ENCODE results near the gene EIF5B.

Gene EIF5B

GRCh38 chr2:99431587-99432275, 94.5 kb downstream of the EIF5B start:
- H3K9ac ChIP-seq (ENCODE audit: low read length in 2 of 2), result no peak overlapping the region
- H3K36me3 ChIP-seq (ENCODE audit: control insufficient read depth in 2 of 2, insufficient read depth in 2 of 2, low read length in 2 of 2), result peaks cover 10% of the 10 kb centered on the region in 2 donors
- no peaks in the 10 kb centered on the region for H3K9me3 ChIP-seq (ENCODE audit: control insufficient read depth in 2 of 2, low read length in 2 of 2)
- H3K27ac ChIP-seq (ENCODE audit: low read length), result peak overlapping the region; percentile 53
- no peaks in the 10 kb centered on the region for H3K27me3 ChIP-seq (ENCODE audit: control insufficient read depth in 1 of 2, insufficient read depth in 2 of 2, low read length in 2 of 2)
- no peak overlapping the region for H3K4me3 ChIP-seq (ENCODE audit: low read length in 2 of 2)
- H3K4me1 ChIP-seq (ENCODE audit: control insufficient read depth, insufficient read depth, low read length), result peaks cover 8% of the 10 kb centered on the region

DNA sequence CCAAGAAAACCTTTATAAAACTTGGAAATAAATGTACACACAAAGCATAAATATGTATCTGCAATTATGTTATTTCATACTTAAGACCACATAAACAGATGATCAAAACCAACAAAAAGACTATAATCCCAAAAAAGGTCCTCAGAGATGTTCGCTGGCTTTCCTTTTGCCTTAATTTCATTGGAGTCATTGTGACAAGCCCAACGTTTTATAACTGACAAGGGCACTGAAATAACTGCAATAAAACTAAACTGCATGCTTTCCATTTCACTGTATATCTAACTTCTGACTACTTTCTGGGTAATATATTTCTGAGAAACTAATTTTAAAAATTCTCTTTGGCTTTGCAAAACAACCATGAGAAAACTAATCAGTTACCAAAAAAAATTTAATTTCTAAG, 96.2 kb downstream of the EIF5B start:
- no peak overlapping the region for H3K9ac ChIP-seq (ENCODE audit: low read length in 2 of 2)
- no peaks in the 10 kb centered on the region for H3K9me3 ChIP-seq (ENCODE audit: control insufficient read depth in 2 of 2, low read length in 2 of 2)
- no peak overlapping the region for H3K27ac ChIP-seq (ENCODE audit: low read length)
- no peaks in the 10 kb centered on the region for H3K27me3 ChIP-seq (ENCODE audit: control insufficient read depth in 1 of 2, insufficient read depth in 2 of 2, low read length in 2 of 2)
- peaks cover 6 to 7% of the 10 kb centered on the region in 2 donors for H3K36me3 ChIP-seq (ENCODE audit: control insufficient read depth in 2 of 2, insufficient read depth in 2 of 2, low read length in 2 of 2)
- H3K4me3 ChIP-seq (ENCODE audit: low read length in 2 of 2), result no peak overlapping the region
- H3K4me1 ChIP-seq (ENCODE audit: control insufficient read depth, insufficient read depth, low read length), result peaks cover 8% of the 10 kb centered on the region

- Histone ChIP-seq H3K27me3 (ENCODE audit: control insufficient read depth in 1 of 2, insufficient read depth in 2 of 2, low read length in 2 of 2) (no peaks in the 10 kb centered on the region), H3K4me1 (ENCODE audit: control insufficient read depth, insufficient read depth, low read length) (peaks cover 2% of the 10 kb centered on the region), H3K27ac (ENCODE audit: low read length) (no peak overlapping the region), H3K4me3 (ENCODE audit: low read length in 2 of 2) (no peak overlapping the region), H3K9ac (ENCODE audit: low read length in 2 of 2) (no peak overlapping the region), H3K9me3 (ENCODE audit: control insufficient read depth in 2 of 2, low read length in 2 of 2) (no peaks in the 10 kb centered on the region), H3K36me3 (ENCODE audit: control insufficient read depth in 2 of 2, insufficient read depth in 2 of 2, low read length in 2 of 2) (peaks cover 7 to 15% of the 10 kb centered on the region in 2 donors)
Observed at GRCh38 chr2:99436874-99437273, 99.7 kb downstream of the EIF5B start.

DNA sequence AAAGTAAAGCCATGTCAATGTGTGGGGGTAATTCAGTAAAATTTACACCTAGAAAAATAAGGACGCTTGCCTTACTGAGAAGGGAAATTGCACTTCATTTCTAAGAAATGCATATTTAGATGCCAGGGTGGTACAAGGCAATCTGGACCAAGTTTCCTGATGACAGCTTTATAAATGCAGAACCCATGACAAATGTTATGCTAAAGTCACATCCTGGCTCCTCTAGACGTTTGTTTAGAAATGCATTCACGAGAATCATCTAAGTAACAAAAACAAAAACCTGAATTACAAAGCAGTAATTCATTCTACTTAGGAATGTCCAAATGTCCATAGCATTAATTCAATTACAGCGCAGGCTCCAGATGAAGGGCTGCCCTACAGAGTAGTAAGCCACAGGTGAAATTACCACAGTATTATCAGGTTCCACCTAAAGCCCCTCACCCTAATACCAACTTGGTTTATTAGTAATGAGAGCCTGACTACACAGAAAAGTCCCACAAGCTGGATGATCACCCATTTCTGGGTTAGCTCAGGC, 102.8 kb downstream of the EIF5B start:
- no peaks in the 10 kb centered on the region for H3K4me1 ChIP-seq (ENCODE audit: control insufficient read depth, insufficient read depth, low read length)
- H3K27ac ChIP-seq (ENCODE audit: low read length), result no peak overlapping the region
- peaks cover 9 to 13% of the 10 kb centered on the region in 2 donors for H3K36me3 ChIP-seq (ENCODE audit: control insufficient read depth in 2 of 2, insufficient read depth in 2 of 2, low read length in 2 of 2)
- H3K9me3 ChIP-seq (ENCODE audit: control insufficient read depth in 2 of 2, low read length in 2 of 2), result no peaks in the 10 kb centered on the region
- H3K27me3 ChIP-seq (ENCODE audit: control insufficient read depth in 1 of 2, insufficient read depth in 2 of 2, low read length in 2 of 2), result no peaks in the 10 kb centered on the region
- no peak overlapping the region for H3K9ac ChIP-seq (ENCODE audit: low read length in 2 of 2)
- no peak overlapping the region for H3K4me3 ChIP-seq (ENCODE audit: low read length in 2 of 2)

DNA sequence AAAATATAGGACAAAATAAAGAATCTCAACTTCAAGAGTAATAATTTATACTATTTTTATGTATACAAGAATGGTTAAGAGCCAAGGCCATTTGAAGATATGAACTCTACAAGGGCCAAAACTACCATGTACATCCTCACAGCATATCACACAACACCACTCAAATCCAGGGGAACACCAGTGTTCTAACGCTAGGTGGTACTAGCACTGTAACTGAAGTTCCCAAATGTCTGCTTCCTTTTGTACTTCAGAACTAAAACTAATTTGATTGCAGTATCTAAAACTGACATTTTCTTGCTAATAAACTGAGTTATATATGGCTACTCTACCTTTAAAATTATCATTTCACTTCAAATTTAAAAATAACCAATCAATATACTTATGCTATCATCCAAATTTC, 105.6 kb downstream of the EIF5B start:
- H3K27me3 ChIP-seq (ENCODE audit: control insufficient read depth in 1 of 2, insufficient read depth in 2 of 2, low read length in 2 of 2), result no peaks in the 10 kb centered on the region
- H3K4me3 ChIP-seq (ENCODE audit: low read length in 2 of 2), result no peak overlapping the region
- H3K36me3 ChIP-seq (ENCODE audit: control insufficient read depth in 2 of 2, insufficient read depth in 2 of 2, low read length in 2 of 2), result peaks cover 9 to 10% of the 10 kb centered on the region in 2 donors
- no peak overlapping the region for H3K27ac ChIP-seq (ENCODE audit: low read length)
- H3K9me3 ChIP-seq (ENCODE audit: control insufficient read depth in 2 of 2, low read length in 2 of 2), result no peaks in the 10 kb centered on the region
- H3K9ac ChIP-seq (ENCODE audit: low read length in 2 of 2), result no peak overlapping the region
- no peaks in the 10 kb centered on the region for H3K4me1 ChIP-seq (ENCODE audit: control insufficient read depth, insufficient read depth, low read length)

DNA sequence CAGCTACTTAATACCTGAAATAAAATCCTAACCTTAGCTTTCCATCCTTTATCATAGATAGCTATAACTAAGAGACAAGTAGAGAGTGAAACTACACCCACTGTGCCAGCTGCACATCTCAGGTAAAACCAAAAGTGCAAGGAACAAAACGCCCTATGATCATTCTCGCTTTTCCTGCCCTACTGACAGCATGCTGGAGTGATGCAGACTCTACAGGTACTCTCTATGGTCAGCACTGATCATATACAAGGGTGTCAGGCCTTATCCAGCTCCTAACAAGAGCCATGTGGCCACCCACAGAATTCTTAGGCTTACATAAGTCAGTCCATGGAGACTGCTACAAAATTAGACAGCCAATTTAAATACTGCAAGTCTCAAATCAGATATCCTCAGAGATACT, 107.0 kb downstream of the EIF5B start:
- Histone ChIP-seq H3K4me3 (ENCODE audit: low read length in 2 of 2) (no peak overlapping the region), H3K36me3 (ENCODE audit: control insufficient read depth in 2 of 2, insufficient read depth in 2 of 2, low read length in 2 of 2) (peaks cover 2 to 7% of the 10 kb centered on the region in 2 donors), H3K9me3 (ENCODE audit: control insufficient read depth in 2 of 2, low read length in 2 of 2) (no peaks in the 10 kb centered on the region), H3K27me3 (ENCODE audit: control insufficient read depth in 1 of 2, insufficient read depth in 2 of 2, low read length in 2 of 2) (no peaks in the 10 kb centered on the region), H3K9ac (ENCODE audit: low read length in 2 of 2) (no peak overlapping the region), H3K27ac (ENCODE audit: low read length) (no peak overlapping the region), H3K4me1 (ENCODE audit: control insufficient read depth, insufficient read depth, low read length) (no peaks in the 10 kb centered on the region)

- no peaks in the 10 kb centered on the region for H3K27me3 ChIP-seq (ENCODE audit: control insufficient read depth in 1 of 2, insufficient read depth in 2 of 2, low read length in 2 of 2)
- peaks cover 2 to 7% of the 10 kb centered on the region in 2 donors for H3K36me3 ChIP-seq (ENCODE audit: control insufficient read depth in 2 of 2, insufficient read depth in 2 of 2, low read length in 2 of 2)
- H3K27ac ChIP-seq (ENCODE audit: low read length), result no peak overlapping the region
Observed at GRCh38 chr2:99445065-99445464, 107.9 kb downstream of the EIF5B start.

GRCh38 chr2:99448556-99448955, 111.4 kb downstream of the EIF5B start:
- H3K36me3 ChIP-seq (ENCODE audit: control insufficient read depth in 2 of 2, insufficient read depth in 2 of 2, low read length in 2 of 2), result peaks cover 0 to 5% of the 10 kb centered on the region in 2 donors
- no peaks in the 10 kb centered on the region for H3K27me3 ChIP-seq (ENCODE audit: control insufficient read depth in 1 of 2, insufficient read depth in 2 of 2, low read length in 2 of 2)
- H3K27ac ChIP-seq (ENCODE audit: low read length), result no peak overlapping the region
- H3K9ac ChIP-seq (ENCODE audit: low read length in 2 of 2), result no peak overlapping the region
- no peaks in the 10 kb centered on the region for H3K9me3 ChIP-seq (ENCODE audit: control insufficient read depth in 2 of 2, low read length in 2 of 2)
- H3K4me3 ChIP-seq (ENCODE audit: low read length in 2 of 2), result no peak overlapping the region
- peaks cover 3% of the 10 kb centered on the region for H3K4me1 ChIP-seq (ENCODE audit: control insufficient read depth, insufficient read depth, low read length)

More at GRCh38 chr2:99445065-99445464, 107.9 kb downstream of the EIF5B start:
- no peaks in the 10 kb centered on the region for H3K9me3 ChIP-seq (ENCODE audit: control insufficient read depth in 2 of 2, low read length in 2 of 2)
- no peak overlapping the region for H3K4me3 ChIP-seq (ENCODE audit: low read length in 2 of 2)
- H3K4me1 ChIP-seq (ENCODE audit: control insufficient read depth, insufficient read depth, low read length), result no peaks in the 10 kb centered on the region
- H3K9ac ChIP-seq (ENCODE audit: low read length in 2 of 2), result no peak overlapping the region

GRCh38 chr2:99450199-99450598, 113.0 kb downstream of the EIF5B start:
- H3K27ac ChIP-seq (ENCODE audit: low read length), result no peak overlapping the region
- no peaks in the 10 kb centered on the region for H3K9me3 ChIP-seq (ENCODE audit: control insufficient read depth in 2 of 2, low read length in 2 of 2)
- peaks cover 3% of the 10 kb centered on the region for H3K4me1 ChIP-seq (ENCODE audit: control insufficient read depth, insufficient read depth, low read length)
- no peak overlapping the region for H3K9ac ChIP-seq (ENCODE audit: low read length in 2 of 2)
- no peak overlapping the region for H3K4me3 ChIP-seq (ENCODE audit: low read length in 2 of 2)
- H3K27me3 ChIP-seq (ENCODE audit: control insufficient read depth in 1 of 2, insufficient read depth in 2 of 2, low read length in 2 of 2), result no peaks in the 10 kb centered on the region
- peaks cover 2 to 5% of the 10 kb centered on the region in 2 donors for H3K36me3 ChIP-seq (ENCODE audit: control insufficient read depth in 2 of 2, insufficient read depth in 2 of 2, low read length in 2 of 2)

All from stomach smooth muscle (tissue), 2 donors.